NOMO-1 treated with DMSO at 0.1 percent for 48 hours (cell line): Measurements from ENCODE around the gene HSD17B14.
A peak's percentile ranks its signal among the peaks of the same experiment; 100 is the strongest.
"Not testable (repeated sequence)": the region's sequence is repeated elsewhere in the genome, so short reads cannot be mapped to it uniquely, and the experiment has no call there.

Experiments used
- DNase-seq: peaks from one replicate; lab custom pipeline; 2025; ENCODE audit not compliant: unreplicated experiment; lab: John Stamatoyannopoulos, UW

The HSD17B14 gene

GRCh38 chr19:48867746-48868113 lies 31.4 kb upstream of the HSD17B14 start:
- no peak for DNase-seq

- no peak for DNase-seq
These were observed 30.9 kb upstream of the HSD17B14 start for GRCh38 chr19:48867123-48867745.

- no peak for DNase-seq
These were observed 30.4 kb upstream of the HSD17B14 start for GRCh38 chr19:48866692-48867091.

DNA sequence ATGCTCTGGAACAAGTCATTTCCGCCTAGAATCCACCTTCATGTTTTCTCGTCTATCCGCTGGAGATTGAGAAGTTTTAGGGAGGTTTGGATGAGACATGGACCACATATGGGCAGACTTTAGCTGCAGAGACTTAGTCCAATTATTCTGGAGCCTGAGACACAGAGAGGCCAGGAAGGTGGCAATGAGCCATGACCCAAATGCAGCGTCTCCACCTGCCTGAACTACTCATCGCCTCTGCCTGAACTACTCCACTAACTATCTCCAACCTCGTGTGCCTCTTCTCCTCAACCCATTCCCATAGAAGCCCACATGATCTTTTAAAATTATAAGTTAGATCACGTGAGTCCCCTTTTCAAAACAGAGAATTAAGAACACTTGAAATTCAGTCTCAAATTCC lies 26.5 kb upstream of the HSD17B14 start:
- DNase-seq = no peak

DNA sequence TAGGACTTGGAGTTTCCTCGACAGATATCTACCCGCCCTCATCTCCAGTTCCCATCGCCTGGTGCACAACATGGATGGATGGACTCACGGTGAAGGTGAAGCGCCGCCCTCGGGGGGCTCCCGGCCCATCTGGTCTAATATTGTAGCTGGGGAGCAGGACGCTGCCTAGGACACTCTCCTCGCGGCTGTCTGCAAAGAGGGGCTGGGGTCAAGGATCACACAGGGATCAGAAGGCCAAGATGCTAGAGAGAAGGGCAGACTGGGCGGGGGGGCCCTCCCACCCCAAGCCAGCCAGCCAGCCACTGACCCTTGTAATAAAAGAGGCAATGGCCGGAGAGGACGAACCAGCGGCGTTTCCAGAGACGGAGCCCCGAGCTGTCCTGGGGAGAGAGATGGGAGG lies 25.0 kb upstream of the HSD17B14 start:
- no peak for DNase-seq

- no peak for DNase-seq
These were observed 23.7 kb upstream of the HSD17B14 start for GRCh38 chr19:48859711-48860572.

DNA sequence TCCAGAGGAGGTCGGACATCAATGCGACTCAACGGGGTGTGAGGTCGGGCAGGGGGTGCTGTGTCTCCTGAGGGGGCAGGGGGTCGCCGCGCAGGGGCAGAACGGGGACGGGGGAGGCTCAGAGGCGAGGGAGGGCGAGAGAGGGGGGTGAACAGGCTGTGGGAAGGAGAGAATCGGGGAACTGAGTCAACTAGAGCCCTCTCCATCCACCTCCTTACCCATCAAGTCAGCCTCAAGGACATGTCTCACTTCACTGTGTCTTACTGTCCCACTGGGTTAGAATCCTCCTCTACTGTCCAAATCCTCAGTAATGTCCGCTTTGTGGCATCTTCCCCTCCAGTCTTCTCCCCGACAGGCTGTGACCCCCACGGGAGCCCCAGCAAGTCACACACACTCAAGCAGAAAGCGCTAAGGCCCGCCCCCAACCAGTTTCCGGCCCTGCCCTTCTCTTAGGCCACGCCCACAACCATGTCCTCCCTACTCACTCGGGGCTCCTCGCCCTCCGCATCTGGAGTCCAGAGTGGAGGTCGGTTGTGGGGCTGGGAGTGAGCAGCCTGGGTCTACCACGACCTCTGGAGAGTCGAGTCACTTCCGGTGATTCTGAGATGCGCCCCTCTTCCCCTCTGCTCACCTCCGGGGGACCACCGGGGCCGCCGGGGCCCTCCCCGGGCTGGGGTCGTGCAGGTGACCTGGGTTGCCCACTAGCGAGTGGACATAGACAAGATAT lies 22.9 kb upstream of the HSD17B14 start:
- peak; percentile 41 for DNase-seq

- no peak for DNase-seq
These were observed 20.6 kb upstream of the HSD17B14 start for GRCh38 chr19:48856921-48857320.

- DNase-seq = no peak
These were observed 17.8 kb upstream of the HSD17B14 start for GRCh38 chr19:48854103-48854502.

DNA sequence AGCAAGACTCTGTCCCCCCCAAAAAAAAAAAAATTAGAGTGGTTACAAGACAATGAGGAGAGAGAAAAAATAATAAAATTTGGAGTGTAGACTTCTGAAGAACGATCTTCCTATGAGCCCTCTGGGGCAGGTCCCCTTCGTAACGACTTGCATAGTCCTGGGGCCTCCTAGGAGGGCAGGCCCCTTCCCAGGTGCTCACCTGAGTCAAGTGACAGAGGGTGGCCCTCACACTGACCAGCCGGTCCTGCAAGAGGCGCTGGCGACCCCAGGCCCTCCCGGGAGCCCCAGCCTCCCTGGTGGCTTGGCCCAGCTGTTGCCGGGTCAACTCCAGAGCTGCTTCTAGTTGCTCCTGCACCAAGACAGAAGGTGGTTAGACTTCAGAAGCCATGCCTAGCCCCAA lies 17.2 kb upstream of the HSD17B14 start:
- no peak for DNase-seq

- DNase-seq = no peak
These were observed 16.0 kb upstream of the HSD17B14 start for GRCh38 chr19:48852292-48852691.

DNA sequence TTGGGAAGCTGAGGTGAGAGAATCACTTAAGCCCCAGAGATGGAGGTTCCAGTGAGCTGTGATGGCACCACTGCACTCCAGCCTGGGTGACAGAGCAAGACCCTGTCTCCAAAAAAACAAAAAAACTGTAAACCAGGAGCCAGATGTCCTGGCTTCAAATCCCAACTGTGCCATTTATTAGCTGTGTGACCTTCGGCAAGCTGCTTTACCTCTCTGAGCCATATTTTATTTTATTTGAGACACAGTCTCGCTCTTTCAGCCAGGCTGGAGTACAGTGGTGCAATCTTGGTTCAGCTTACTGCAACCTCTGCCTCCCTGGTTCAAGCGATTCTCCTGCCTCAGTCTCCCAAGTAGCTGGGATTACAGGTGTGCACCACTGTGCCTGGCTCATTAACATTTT lies 10.4 kb upstream of the HSD17B14 start:
- DNase-seq = not testable (repeated sequence)

DNA sequence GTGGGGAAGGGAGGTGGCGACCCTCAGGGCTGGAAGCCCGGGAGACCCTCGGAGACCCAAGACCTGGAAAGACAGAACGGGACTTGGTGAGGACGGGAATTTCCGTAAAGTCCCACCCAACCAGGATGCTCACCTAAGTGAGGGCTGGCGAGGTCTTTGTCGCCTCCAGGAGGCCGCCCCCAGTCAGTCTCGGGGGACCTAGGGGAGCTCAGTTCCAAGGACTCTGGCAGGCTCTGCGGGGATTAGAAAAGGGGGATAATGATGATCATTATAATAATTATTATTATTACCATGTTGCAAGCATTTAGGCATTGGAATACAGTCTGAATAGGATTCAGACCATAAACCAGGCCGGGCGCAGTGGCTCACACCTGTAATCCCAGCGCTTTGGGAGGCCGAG lies 9.1 kb upstream of the HSD17B14 start:
- DNase-seq = no peak

DNA sequence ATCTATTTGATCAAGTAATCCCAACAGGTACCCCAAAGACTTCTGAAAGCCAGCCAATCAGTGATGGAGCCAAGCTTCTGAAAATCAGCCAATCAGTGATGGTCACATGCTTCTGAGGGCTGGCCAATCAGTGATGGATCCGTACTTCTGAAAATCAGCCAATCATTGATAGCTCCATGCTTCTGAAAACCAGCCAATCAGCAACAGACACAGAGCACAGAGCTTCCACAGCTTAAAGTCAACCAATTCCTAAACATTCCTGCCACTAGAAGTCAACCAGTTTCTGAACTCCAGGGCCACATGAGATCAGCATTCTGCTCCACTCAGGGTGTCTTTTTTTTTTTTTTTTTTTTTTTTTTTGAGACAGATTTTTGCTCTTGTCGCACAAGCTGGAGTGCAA lies 8.2 kb upstream of the HSD17B14 start:
- no peak for DNase-seq

DNA sequence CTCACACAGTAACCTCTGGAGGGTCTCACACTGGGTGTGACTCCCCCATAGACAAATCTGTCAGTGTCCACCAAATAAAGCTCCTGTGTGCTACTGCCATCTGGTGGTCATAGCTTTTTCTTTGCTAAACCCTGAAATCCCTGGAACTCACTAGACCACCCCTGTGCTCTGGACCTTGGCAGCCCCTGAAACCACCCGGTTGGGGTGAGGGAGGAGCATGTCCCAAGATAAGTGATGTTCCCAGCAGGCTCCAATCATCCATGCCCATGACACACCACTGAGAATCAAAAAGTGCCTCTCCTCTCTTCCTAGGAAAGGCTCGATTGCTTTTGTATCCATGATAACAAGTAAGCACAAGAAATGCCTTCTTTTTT lies 6.5 kb upstream of the HSD17B14 start:
- DNase-seq = peak; percentile 29

GRCh38 chr19:48841571-48841970 lies 5.3 kb upstream of the HSD17B14 start:
- DNase-seq = no peak

GRCh38 chr19:48841047-48841446 lies 4.8 kb upstream of the HSD17B14 start:
- DNase-seq = no peak

DNA sequence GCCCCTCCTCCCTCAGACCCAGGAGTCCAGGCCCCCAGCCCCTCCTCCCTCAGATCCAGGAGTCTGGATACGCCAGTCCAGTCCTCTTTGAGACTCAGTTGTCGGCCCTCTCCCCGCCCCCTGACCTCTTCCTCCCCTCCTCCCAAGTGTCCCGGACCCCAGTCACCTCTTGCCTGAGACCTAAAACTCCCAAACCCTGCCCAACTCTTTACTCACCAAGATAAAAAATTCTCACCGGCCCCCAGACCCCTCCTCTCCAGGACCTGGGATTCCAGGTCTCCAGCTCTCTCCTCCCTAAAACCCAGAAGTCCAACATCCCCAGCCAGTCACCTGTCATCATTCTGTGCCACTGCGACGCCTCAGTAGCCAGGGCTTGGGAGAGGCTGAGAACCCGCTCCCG lies 1.4 kb upstream of the HSD17B14 start:
- no peak for DNase-seq

- peak; percentile 68 for DNase-seq
These were observed 797 bp upstream of the HSD17B14 start for GRCh38 chr19:48837051-48837524.

GRCh38 chr19:48835734-48836088 lies 580 bp downstream of the HSD17B14 start:
- DNase-seq = peak; percentile 88

GRCh38 chr19:48833977-48834376 lies 2.3 kb downstream of the HSD17B14 start:
- no peak for DNase-seq

GRCh38 chr19:48833049-48833448 lies 3.2 kb downstream of the HSD17B14 start:
- no peak for DNase-seq
